Fibroblast of peridontal ligament (primary cell): ENCODE measurements around the gene SLC25A45.
A peak's percentile ranks its signal among the peaks of the same experiment; 100 is the strongest.
"Not testable (repeated sequence)": the region's sequence is repeated elsewhere in the genome, so short reads cannot be mapped to it uniquely, and the experiment has no call there.

Experiments used
- DNase-seq: peaks from one replicate; pipeline ENCODE4 v3.0.0-alpha.2; 2010; ENCODE audit errors: extremely low read depth

Gene SLC25A45

DNA sequence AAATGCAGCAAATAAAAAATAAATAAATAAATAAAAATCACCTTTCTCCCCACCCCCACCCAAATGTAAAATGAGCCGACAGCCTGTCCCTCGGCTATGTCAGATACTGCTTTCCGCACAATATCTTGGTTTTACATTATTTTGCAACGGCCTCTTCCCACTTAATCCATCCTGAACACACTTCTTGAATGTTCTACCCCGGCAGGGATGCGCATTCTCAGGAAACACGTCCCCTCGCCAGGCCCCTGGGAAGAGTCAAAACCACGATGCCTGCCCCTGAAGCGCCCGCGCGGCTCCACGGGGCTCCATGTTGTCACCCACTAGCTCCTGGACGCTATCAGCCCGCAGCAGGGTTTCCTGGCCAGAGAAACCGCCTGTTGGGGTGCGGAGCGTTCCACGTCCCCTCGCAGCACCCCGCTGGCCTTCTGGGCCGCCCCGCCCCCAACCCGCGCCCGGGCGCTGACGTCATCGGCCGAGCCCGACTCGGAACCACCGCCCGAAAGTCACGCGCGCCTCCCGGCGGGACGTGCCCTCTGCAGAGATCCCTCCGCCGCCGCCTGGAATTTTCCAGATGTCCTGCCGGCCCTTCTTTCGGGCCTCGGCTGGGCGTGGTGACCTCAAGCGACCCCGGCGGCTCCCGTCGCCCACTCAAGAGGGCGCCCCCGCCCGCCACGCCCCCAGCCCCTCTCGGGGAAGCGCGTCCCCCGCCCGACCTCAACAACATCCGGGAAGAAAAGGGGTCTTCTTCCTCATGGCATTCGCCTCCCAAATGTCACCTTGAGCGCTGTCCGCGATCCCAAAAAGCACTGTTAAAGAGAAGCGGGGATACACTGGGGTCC lies 39.6 kb upstream of the SLC25A45 start:
- peak; percentile 96 for DNase-seq

- peak; percentile 100 for DNase-seq
Observed at GRCh38 chr11:65420979-65421793, 38.7 kb upstream of the SLC25A45 start.

DNA sequence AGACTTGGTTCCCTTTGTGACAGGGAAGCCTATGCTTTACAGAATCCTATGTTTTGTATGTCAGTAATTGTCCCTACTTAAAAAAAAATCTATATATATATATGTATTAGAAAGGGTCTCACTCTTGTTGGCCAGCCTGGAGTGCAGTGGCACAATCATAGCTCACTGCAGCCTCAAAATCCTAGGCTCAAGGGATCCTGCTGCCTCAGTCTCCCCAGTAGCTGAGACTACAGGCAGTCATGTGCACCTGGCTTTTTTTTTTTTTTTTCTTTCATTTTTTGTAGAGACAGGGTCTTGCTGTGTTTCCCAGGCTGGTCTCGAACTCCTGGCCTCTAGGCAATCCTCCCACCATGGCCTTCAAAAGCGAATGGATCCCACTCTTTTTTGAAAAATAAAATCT lies 38.1 kb upstream of the SLC25A45 start:
- DNase-seq: no peak

GRCh38 chr11:65419772-65420481 lies 37.5 kb upstream of the SLC25A45 start:
- DNase-seq: peak; percentile 94

DNA sequence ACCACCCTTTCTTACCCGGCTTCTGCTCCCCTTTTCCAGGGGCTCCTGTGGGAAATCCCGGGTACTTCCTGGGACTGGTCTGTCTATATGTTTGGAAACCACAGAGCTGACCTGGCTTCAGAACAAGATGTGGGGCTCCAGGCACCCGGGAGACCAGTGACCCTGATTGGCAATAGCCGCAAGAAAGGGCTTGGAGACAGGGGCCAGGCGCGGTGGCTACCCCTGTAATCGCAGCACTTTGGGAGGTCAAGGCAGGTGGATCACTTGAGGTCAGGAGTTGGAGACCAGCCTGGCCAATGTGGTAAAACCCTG lies 37.0 kb upstream of the SLC25A45 start:
- DNase-seq: no peak

DNA sequence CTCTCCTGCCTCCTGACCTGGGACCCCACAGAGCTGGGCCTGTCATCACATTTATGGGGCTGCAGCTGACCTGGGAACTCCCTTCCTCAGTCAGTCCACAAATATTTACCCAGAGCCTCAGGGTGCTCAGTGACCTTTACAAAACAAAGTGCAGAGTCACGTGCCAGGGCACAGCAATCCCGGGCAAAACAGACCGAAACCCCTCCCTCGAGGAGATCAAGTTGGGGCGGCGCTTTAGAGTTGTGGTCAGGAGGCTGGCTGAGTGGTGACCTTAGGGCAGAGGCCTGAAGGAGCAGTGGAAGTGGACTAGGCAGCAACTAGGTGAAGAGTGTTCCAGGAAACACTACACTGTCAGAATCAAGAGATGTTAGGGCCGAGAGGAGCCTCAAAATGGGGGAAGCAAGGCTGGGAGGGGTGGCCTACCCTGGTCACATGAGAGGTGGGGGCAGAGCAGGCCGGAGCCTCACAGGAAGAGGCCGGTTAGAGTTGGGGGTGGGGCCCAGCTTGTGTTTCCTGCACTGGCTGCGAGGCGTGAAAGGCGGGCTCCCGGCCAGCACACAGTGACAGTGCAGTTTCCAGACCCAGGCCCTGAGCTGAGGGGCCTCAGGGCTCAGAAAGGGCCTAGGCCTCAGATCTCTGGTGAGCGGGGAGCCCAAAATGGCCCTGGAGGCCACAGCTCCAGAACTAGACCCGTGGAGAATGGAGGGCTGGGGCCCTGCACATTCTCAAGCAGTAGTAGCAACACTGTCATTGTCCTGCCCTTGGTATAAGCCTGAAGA lies 36.4 kb upstream of the SLC25A45 start:
- peak; percentile 93 for DNase-seq

DNA sequence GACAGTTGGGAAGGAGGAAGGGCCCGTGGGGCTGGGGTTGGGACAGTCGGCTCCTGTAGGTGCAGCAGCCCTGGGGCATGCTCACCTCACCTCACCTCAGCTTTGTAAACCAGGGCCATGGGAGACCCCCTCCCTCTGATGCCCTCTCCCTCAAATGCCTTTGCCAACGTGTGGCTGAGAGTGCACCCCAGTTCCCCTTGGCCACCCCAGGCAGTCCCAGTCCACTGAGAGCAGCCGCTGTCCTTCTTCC lies 35.9 kb upstream of the SLC25A45 start:
- DNase-seq: no peak

DNA sequence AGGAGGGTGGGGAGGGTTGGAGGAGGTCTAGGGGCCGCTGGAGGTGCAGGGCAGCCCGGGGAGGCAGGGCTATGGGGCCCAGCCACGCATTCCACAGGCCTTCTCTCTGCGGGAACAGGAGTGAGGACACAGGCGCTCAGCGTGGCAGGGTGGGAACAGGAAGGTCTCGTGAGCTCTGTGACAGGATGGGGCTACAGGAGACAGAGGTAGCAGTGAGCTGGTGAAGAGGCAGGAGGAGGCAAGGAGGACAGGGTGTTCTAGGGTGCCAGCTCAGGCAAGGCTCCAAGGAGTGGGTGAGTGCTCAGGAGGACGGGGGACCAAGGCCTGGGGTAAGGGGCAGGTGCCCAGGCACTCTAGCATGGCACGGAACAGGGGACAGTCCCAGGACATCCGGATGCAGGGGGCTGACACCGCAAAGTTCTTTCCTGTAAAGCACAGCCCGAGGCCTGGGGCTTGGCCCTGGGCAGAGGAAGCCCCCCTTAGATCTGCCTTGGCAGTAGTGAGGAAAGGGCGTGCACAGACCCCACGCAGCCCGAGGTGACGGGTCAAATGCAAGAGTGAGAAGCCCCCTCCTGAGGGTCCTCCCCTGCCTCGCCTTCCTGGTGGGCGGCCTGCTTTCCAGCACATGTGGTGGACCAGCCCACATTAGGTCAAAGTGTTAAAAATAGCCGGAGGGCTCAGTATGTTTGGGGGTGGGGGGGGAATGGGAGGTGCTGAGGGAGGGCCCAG lies 35.4 kb upstream of the SLC25A45 start:
- DNase-seq: peak; percentile 25

DNA sequence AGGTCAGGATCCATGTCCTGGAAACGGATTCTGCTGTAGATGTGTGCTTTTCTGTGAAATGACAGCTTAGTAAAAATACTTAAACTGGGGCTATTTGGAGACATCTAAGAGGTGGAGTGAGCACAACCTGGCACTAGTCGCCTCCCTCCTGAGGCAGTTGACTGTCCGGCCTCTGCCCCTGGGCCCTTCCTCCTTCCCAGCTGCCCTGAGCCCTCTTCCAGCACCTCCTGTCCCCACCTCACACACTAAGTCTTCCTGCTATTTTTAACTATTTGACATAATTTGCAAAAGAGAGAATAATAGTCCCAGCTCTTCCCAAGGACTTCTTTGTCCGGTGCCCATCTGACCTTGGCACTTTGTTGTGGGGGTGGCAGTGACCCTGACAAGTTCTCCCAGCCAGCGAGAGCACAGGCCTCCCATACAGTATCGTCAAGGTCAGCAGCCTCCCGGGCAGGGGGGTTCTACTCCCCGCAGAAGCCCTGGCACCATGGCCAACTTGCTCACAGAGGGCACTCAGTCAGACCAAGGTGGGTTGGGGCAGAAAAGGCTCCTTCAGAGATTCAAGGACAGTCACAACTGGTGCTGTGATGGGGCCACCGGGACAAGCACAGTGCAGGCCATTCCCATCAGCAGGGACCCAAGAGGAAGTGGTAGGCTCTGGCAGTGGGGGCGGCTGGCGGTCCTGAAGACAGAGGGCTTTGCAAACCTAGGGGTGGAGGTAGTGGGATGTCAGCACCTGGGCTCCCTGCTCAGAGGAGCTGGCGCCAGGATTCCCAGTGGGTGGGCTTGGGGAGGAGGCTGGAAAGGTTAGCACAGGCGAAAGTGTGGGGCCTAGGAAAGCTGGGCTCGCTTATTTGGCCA lies 34.6 kb upstream of the SLC25A45 start:
- DNase-seq: peak; percentile 10

DNA sequence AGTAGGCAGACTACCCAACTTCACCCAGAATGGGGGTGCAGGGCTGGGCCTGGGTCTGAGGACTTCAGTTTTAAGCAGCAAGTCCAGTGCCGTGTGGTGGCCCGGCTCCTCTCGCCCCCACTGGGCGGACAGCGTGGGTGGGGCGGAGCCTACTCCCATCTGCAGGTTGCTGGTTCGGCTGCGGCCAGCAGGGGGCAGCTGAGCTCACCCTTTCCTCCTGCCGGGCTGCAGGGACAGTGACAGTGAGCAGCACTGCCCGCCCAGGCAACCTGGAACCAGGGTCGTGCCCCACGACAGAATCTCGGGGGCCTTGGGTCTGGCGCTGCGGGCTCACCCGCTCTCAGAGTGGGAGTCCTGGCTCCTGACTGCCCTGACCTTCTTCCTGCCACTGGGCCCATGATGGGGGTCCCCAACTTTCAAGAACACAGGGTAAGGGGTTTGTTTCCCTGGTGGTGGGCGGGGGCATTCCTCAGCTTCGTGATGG lies 33.9 kb upstream of the SLC25A45 start:
- peak; percentile 72 for DNase-seq

- no peak for DNase-seq
Observed at GRCh38 chr11:65415499-65416340, 33.3 kb upstream of the SLC25A45 start.

GRCh38 chr11:65414776-65415498 lies 32.5 kb upstream of the SLC25A45 start:
- peak; percentile 33 for DNase-seq

DNA sequence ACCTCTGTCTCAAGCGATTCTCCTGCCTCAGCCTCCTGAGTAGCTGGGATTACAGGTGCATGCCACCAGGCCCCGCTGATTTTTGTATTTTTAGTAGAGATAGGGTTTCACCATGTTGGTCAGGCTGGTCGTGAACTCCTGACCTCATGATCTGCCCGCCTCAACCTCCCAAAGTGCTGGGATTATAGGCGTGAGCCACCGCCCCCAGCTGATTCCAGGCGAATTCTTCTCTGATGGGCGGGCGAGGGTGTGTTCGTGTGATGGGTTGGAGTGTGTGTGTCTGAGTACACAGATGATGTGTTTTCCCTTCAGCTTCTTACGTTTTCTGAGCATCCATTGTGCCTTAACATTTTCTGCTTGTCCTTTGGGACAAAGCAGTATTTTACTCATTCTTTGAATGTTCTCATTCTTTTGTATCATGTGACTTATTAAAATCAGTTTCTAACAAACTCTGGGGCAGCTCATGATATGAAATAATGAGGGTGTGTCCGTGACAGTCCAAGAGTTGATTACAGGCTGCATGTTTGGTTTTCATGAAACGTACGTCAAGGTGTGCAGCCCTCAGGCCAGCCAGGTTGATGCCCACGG lies 30.7 kb upstream of the SLC25A45 start:
- DNase-seq: not testable (repeated sequence)

DNA sequence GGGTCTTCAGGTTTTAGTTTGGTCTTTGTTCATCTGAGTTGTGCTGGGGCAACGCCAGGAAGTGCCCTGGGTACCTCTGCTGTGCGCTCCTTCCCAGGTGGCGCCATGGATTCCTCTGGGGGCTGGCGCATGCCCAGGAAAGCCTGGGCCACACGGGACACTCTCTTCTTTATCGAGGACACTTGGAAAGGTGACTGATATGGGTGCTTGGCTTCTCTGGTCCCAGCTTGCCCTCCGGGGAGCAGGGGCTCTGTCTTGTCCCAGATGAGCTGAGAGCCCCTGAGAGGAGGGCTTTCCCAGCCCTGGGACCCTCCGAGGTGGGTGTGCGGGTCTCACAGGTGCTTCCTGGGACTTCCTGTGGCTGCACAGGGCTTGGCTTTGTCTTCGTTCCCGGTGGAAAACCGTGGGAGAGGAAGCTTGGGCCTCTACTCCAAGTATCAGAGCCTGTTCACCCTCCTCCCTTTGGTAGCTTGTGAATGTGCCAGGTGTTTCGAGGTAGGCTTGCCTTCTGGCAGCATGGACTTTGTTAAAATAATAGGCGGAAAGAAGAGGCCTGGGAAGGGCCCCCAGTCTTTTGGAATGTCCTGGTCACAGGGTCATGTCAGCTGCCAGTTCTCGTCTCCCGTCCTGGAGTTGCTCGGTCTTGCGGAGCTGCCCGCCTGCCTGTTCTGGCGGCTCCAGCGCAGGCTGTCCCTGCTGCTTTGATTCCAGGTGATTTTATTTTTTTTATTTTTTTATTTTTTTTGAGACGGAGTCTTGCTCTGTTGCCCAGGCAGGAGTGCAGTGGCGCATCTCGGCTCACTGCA lies 30.0 kb upstream of the SLC25A45 start:
- DNase-seq: no peak

GRCh38 chr11:65411681-65412070 lies 29.2 kb upstream of the SLC25A45 start:
- no peak for DNase-seq

GRCh38 chr11:65410936-65411680 lies 28.7 kb upstream of the SLC25A45 start:
- DNase-seq: no peak
